Right ventricle myocardium inferior (tissue), 1 donor: ENCODE measurements around the gene METTL13. TPM values are rescaled to one million over a fixed set of nuclear protein-coding genes. Genes with fewer than 3 reads are reported as not detected.
A peak's percentile ranks its signal among the peaks of the same experiment; 100 is the strongest.

ENCODE experiments used
- ATAC-seq: fragments of 200-7000 bp; cut with Tn5 transposase; one replicate; pipeline ENCODE4 v1.9.1; 2020; ENCODE audit warnings: mild to moderate bottlenecking, moderate library complexity
- DNase-seq: peaks from one replicate; pipeline ENCODE4 v3.0.0; 2021; ENCODE audit errors: missing footprints
- intact Hi-C: fragments of 100-400 bp; cut with DNase I; formaldehyde crosslinking; loops from one replicate; pipeline ENCODE4 v1.11.0; 2022
- long read RNA-seq: library from polyadenylated mRNA; unstranded; transcript quantifications from one replicate; pipeline ENCODE4 v2.0.0, GENCODE V29; 2021
- total RNA-seq: library from RNA; stranded (reverse); fragmentation: NEBNext Ultra II Directional; extraction: Animal tissue kit (Norgen Biotek cat#: 25700); gene quantifications from one replicate; pipeline ENCODE4 v1.2.1, GENCODE V29; 2021
- donor health status: DM: no; HTN: yes; CAD: no; lungs with severe emphysema.

Gene METTL13
- 18.9 TPM for total RNA-seq
- long read RNA-seq, transcript METTL13-201 (8 exons, 3,327 nt), result major isoform, 10 of 20 reads
- long read RNA-seq, partial matches to known transcripts, result 0 of 20 reads
- long read RNA-seq, other reads (novel, unspliced or antisense), result 6 of 20 reads

- DNase-seq, result peak; percentile 100
- intact Hi-C loops, result loop anchor here (1.0 to 5.0 kb wide), 2 partner anchors 39 to 129 kb away; partner anchors contain the start of genes MYOC and VAMP4
- ATAC-seq, result peak; percentile 100
These were observed at the start of gene METTL13 for GRCh38 chr1:171781176-171781875. Gene METTL13 (plus strand): TSS chr1:171781660. CDS start chr1:171781968, 308 bp downstream.

GRCh38 chr1:171736196-171736595, 45.3 kb upstream of the METTL13 start:
- no peak for ATAC-seq
- intact Hi-C loops, result no loop called here
- DNase-seq, result no peak

GRCh38 chr1:171738911-171739310, 42.5 kb upstream of the METTL13 start:
- ATAC-seq, result no peak
- intact Hi-C loops, result no loop called here
- no peak for DNase-seq

GRCh38 chr1:171739656-171740055, 41.8 kb upstream of the METTL13 start:
- ATAC-seq (no peak), DNase-seq (no peak)
- intact Hi-C loops, result no loop called here

GRCh38 chr1:171740356-171740863, 41.0 kb upstream of the METTL13 start:
- intact Hi-C loops, result no loop called here
- DNase-seq, result no peak
- no peak for ATAC-seq

- ATAC-seq (peak; percentile 40), DNase-seq (no peak)
These were observed 40.2 kb upstream of the METTL13 start for GRCh38 chr1:171740987-171741871.

GRCh38 chr1:171741872-171742576, 39.4 kb upstream of the METTL13 start, which contains the start of gene VAMP4:
Gene VAMP4 (minus strand): TSS chr1:171742065. CDS start chr1:171738414, 3,651 bp downstream.
- intact Hi-C loops, result loop anchor here (1.0 kb wide), 3 partner anchors 39 to 790 kb away; partner anchors contain the start of gene METTL13
- ATAC-seq (peak; percentile 91), DNase-seq (peak; percentile 95)

More at GRCh38 chr1:171740987-171741871, 40.2 kb upstream of the METTL13 start:
- intact Hi-C loops, result loop anchor here (1.0 kb wide), 1 partner anchor 791 kb away; no protein-coding TSS in a partner anchor

GRCh38 chr1:171742577-171742922, 38.9 kb upstream of the METTL13 start:
- peak; percentile 52 for ATAC-seq
- no peak for DNase-seq
- intact Hi-C loops, result loop anchor here (1.0 kb wide), 2 partner anchors 39 to 97 kb away; partner anchors contain the start of gene METTL13

- peak; percentile 21 for ATAC-seq
- intact Hi-C loops, result no loop called here
- DNase-seq, result no peak
These were observed 38.2 kb upstream of the METTL13 start for GRCh38 chr1:171743081-171743870.

- intact Hi-C loops, result no loop called here
- ATAC-seq (no peak), DNase-seq (no peak)
These were observed 36.5 kb upstream of the METTL13 start for GRCh38 chr1:171744986-171745385.

- intact Hi-C loops, result no loop called here
- ATAC-seq, result no peak
These were observed 32.8 kb upstream of the METTL13 start for GRCh38 chr1:171748651-171749050.

GRCh38 chr1:171751221-171751620, 30.2 kb upstream of the METTL13 start:
- intact Hi-C loops, result no loop called here
- DNase-seq, result no peak

More at GRCh38 chr1:171748651-171749050, 32.8 kb upstream of the METTL13 start:
- no peak for DNase-seq

GRCh38 chr1:171753182-171753581, 28.3 kb upstream of the METTL13 start:
- intact Hi-C loops, result no loop called here
- no peak for ATAC-seq

More at GRCh38 chr1:171751221-171751620, 30.2 kb upstream of the METTL13 start:
- no peak for ATAC-seq

GRCh38 chr1:171753685-171754352, 27.6 kb upstream of the METTL13 start:
- intact Hi-C loops, result no loop called here
- DNase-seq (no peak), ATAC-seq (no peak)

More at GRCh38 chr1:171753182-171753581, 28.3 kb upstream of the METTL13 start:
- DNase-seq, result no peak

- DNase-seq (no peak), ATAC-seq (no peak)
- intact Hi-C loops, result no loop called here
These were observed 27.1 kb upstream of the METTL13 start for GRCh38 chr1:171754353-171754705.

- intact Hi-C loops, result no loop called here
- DNase-seq (no peak), ATAC-seq (no peak)
These were observed 26.5 kb upstream of the METTL13 start for GRCh38 chr1:171754971-171755370.

GRCh38 chr1:171756856-171757255, 24.6 kb upstream of the METTL13 start:
- ATAC-seq, result no peak
- DNase-seq, result no peak
- intact Hi-C loops, result no loop called here
